T-helper 2 cell (primary cell): ENCODE results near the gene ELAC2.
A peak's percentile ranks its signal among the peaks of the same experiment; 100 is the strongest.

Source experiments
- DNase-seq, 5 experiments: peaks; one replicate each; pipeline versions ENCODE4 v3.0.0 to v3.0.0-alpha.2; 2012 to 2022
- total RNA-seq, 2 donors: gene quantifications; one replicate each; lab custom pipeline; 2026; lab: John Stamatoyannopoulos, UW

The ELAC2 gene, protein sequence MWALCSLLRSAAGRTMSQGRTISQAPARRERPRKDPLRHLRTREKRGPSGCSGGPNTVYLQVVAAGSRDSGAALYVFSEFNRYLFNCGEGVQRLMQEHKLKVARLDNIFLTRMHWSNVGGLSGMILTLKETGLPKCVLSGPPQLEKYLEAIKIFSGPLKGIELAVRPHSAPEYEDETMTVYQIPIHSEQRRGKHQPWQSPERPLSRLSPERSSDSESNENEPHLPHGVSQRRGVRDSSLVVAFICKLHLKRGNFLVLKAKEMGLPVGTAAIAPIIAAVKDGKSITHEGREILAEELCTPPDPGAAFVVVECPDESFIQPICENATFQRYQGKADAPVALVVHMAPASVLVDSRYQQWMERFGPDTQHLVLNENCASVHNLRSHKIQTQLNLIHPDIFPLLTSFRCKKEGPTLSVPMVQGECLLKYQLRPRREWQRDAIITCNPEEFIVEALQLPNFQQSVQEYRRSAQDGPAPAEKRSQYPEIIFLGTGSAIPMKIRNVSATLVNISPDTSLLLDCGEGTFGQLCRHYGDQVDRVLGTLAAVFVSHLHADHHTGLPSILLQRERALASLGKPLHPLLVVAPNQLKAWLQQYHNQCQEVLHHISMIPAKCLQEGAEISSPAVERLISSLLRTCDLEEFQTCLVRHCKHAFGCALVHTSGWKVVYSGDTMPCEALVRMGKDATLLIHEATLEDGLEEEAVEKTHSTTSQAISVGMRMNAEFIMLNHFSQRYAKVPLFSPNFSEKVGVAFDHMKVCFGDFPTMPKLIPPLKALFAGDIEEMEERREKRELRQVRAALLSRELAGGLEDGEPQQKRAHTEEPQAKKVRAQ
- 48.9 to 70.8 reads per million in 2 donors for total RNA-seq

DNA sequence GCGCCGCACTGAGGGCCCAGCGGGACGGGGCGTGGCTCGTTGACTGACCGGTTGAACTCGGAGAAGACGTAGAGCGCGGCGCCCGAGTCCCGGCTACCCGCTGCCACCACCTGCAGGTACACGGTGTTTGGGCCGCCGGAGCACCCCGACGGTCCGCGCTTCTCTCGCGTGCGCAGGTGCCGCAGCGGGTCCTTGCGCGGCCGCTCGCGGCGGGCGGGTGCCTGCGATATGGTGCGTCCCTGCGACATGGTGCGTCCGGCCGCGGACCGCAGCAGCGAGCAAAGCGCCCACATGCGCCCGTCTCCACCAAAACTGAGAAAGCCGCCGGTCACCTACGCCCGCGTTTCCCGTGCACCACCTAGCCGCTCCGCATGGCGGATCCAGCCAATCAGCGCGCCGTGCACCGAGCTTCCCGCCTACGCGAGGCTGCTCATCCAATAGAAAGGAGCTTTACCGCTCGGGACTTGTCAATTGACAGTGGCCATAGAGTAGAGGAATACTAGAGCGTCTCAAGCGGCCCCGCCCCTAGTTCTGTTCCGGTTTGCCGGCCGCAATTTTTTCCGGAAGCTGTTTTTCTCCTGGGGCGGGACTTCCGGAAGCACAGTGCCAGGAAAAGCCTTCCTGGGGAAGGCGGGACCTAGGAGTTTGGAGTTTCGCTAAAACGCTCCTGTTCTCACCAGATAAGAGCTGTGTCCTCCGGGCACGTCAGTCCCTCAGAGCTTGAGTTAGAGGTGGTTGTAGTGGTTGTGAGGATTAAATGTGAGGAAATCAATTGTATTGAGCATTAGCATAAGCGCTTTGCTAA, at the start of gene ELAC2:
Gene ELAC2 (minus strand): TSS at position 373 of the 805 bp plus-strand sequence. CDS start 80 bp downstream, at position 293.
- peak; percentile 85 to 98 (median 95) for DNase-seq

GRCh38 chr17:13065032-13065431, 47.2 kb upstream of the ELAC2 start:
- no peak for DNase-seq

GRCh38 chr17:13055131-13055530, 37.3 kb upstream of the ELAC2 start:
- no peak for DNase-seq

DNA sequence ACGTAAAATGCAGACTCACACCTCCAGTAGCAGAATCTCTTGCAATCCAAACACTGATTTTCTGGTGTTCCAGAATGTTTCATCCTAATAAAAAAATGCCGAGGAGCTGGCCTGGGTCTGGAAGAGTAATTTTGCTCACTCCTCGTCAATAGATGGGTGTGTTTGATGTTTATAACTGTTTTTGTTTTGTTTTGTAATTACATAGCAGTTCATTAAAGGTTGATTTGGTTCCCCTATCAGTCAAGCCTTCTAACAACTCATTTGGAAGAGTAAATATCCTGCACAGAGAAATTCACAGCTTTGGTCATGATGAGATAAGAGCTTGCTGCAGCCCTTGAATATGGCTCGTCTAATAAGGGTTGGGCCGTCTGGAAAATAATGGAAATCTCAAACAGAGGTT, 36.8 kb upstream of the ELAC2 start:
- no peak for DNase-seq

DNA sequence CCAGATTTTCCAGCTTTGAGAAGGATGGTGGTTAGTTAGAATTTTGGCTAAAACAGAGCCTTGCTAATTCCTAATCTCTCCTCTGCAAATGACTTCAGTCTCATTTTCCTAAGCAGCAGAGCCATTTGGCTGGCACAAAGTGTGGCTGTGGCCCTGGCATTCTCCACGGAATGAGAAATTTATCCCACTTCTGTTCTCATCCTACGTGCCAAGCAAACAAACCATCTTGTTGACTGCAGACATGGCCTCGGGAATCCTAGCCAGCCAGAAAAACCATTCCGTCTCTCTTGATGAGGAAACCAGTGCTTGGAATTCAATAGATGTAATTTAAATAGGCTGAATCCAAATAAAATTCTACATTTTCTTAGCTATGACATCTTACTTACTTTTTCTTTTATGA, 34.1 kb upstream of the ELAC2 start:
- DNase-seq, result no peak

- no peak for DNase-seq
Observed at GRCh38 chr17:13047011-13047606, 29.3 kb upstream of the ELAC2 start.

GRCh38 chr17:13046361-13046760, 28.5 kb upstream of the ELAC2 start:
- DNase-seq, result no peak

DNA sequence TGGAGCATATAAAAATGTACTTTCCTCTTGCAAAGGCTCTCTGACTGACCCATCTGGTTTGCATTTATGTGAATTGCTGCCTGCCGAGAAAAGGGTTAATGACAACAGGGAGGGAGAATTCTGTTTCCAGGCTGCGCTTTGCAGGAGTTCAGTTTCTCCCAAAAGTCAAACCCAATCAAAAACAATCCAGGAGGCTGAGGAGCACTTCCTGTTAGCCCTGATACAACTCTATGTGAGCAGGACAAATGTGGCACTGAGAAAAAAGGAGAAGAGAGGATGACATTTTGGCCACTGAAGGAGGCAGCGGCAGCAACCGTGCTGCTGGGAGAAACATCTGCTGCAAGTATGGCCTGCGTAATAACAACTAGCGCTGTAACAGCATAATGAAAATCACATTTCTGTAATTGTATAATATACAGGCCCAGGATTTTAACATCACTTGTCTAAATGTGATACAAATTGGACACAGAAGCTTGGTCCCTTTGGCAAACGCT, 26.8 kb upstream of the ELAC2 start:
- no peak for DNase-seq

GRCh38 chr17:13038931-13039665, 21.3 kb upstream of the ELAC2 start:
- DNase-seq, result no peak

- no peak for DNase-seq
Observed at GRCh38 chr17:13036751-13037150, 18.9 kb upstream of the ELAC2 start.

DNA sequence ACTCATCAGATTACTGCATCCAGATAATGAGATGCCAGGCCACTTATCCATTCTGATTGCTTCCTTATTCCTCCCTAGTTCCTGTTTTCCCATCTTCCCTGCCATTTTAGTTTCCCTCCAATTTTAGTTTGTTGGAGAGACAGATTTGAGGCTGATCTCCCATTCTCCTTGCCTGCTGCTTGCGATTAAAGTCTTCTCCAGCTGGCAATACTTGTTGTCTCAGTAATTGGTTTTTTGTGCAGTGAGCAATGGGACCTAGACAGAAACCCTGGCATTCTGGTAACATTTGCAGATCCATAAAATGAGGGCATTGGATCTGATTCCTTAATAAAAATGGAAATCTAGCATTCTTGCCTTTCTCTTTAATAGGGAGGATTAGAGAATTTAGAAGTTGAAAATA, 17.6 kb upstream of the ELAC2 start:
- no peak for DNase-seq

GRCh38 chr17:13031718-13032350, 14.0 kb upstream of the ELAC2 start:
- DNase-seq, result peak in 4 of 5 experiments; percentile 7 to 56 (median 21)

DNA sequence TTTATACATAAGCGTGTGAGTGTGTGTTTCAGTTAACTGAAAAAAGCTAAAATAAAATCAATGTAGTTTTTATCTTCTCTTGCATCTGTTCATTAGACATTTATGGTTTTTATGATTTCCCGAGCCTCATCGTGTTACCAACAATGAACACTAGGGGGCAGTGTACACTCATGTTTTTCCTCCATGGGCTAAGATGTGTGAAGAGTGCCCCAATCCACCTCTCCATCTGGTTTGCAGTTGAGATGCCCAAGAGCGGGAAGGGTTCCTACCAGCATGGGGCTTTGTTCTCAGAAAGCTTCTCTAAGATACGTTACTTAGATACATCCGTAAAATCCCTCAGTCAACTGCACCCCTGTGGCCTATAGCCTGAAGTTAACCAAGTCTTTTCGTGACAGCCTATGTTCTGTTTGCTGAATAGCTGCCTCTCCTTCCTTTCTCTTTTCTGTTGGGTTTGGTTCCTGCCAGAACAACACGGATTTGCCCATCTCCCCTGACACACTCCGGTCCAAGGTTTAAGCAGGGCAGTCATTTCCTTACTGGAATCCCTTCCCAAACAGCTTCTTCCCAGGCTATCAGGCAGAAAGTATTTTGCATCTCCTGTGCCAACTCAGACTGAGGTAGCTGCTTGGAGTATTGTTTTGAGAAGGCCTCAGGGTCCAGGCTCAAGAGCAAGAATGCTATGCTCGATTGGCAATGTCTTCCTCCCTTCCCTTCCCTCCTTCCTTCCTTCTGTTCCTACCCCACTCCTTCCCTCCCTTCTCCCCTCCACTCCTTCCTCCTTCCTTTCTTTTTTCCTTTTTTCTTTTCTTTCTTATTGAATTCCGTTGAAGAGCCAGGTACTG, 12.9 kb upstream of the ELAC2 start:
- DNase-seq, result peak in 4 of 5 experiments; percentile 9 to 53 (median 22)

- DNase-seq, result no peak
Observed at GRCh38 chr17:13030056-13030455, 12.2 kb upstream of the ELAC2 start.

GRCh38 chr17:13029340-13029739, 11.5 kb upstream of the ELAC2 start:
- DNase-seq, result no peak

GRCh38 chr17:13027246-13027645, 9.4 kb upstream of the ELAC2 start:
- DNase-seq, result no peak

- DNase-seq, result no peak
Observed at GRCh38 chr17:13025687-13026086, 7.9 kb upstream of the ELAC2 start.

DNA sequence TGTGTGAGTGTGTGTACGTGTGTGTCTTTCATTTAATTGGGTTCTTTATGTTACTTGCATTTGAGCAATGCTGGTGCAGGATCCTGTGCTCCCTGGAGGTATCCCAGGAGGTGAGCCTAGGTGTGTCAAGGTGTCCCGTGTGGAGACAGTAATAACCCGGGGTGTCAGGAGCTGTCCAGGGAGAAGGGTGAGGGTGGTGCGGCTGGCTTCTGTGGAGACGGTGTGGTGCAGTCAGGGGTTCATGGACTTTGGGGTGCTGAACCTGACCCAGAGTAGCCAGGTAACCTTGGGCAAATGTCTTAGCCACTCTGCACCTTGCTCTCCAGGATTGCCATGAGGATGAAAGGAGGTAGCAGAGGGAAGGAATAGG, 7.4 kb upstream of the ELAC2 start:
- DNase-seq, result no peak

GRCh38 chr17:13024526-13025257, 6.9 kb upstream of the ELAC2 start:
- peak; percentile 40 to 59 (median 47) for DNase-seq
